ENCODE measurements around the gene FITM2. TPM values are rescaled to one million over a fixed set of nuclear protein-coding genes. Genes with fewer than 3 reads are reported as not detected.

FITM2 gene
- total and polyA plus RNA-seq, 2 donors (not counting 3 experiments of a cell fraction or from before 2014, with no cell fraction given) = 4.4 to 7.7 TPM

- no peak for TF ChIP-seq GATA2 (IDR thresholded peaks at IDR 0.05; ENCODE audit: insufficient read depth, insufficient read length, low read depth, low read length)
- TF ChIP-seq MAX (IDR thresholded peaks at IDR 0.05; ENCODE audit: insufficient read depth, insufficient read length) = no peak
- no peak for TF ChIP-seq CTCF (IDR thresholded peaks at IDR 0.05; ENCODE audit: extremely low read depth in 1 of 2, insufficient read depth in 1 of 2, low read depth in 1 of 2, low read length in 2 of 2)
- TF ChIP-seq JUN (IDR thresholded peaks at IDR 0.05; ENCODE audit: borderline replicate concordance, insufficient read depth, insufficient read length, low read depth) = no peak
- TF ChIP-seq MYC (IDR thresholded peaks at IDR 0.05; ENCODE audit: low read depth, low read length) = no peak
- no peak for TF ChIP-seq EZH2 (IDR thresholded peaks at IDR 0.05; ENCODE audit: borderline replicate concordance, low read depth, low read length, severe bottlenecking)
- TF ChIP-seq POLR2A (IDR thresholded peaks at IDR 0.05; ENCODE audit: low read depth, low read length) = no peak
- TF ChIP-seq POLR2AphosphoS5 (IDR thresholded peaks at IDR 0.05; ENCODE audit: insufficient read depth, low read depth, low read length) = no peak
- no peak for TF ChIP-seq FOS (IDR thresholded peaks at IDR 0.05; ENCODE audit: borderline replicate concordance, insufficient read depth, low read length)
- dilution Hi-C loops (cut with MboI; ENCODE audit: extremely low pct_ligation_motif_present, low sequenced_read_pairs) (no loop called here), intact Hi-C loops (cut with micrococcal nuclease) (no loop called here)
- H3K36me3 ChIP-seq (ENCODE audit: control insufficient read depth in 2 of 2, extremely low read depth in 1 of 2, insufficient read depth in 2 of 2, low read length in 2 of 2) = no peaks in the 10 kb centered on the region
- ChIA-PET CTCF (no interaction called here), POLR2A (no interaction called here)
- no peaks in the 10 kb centered on the region for H3K9me1 ChIP-seq (replicated peaks; ENCODE audit: control insufficient read depth, extremely low read depth, insufficient read depth, low read length)
- H3K4me1 ChIP-seq (ENCODE audit: control insufficient read depth, extremely low read depth, insufficient read depth, low read length) = no peaks in the 10 kb centered on the region
- no peaks in the 10 kb centered on the region for H3K27me3 ChIP-seq (ENCODE audit: control insufficient read depth in 2 of 2, insufficient read depth in 2 of 2, low read length in 2 of 2)
- H3K27ac ChIP-seq (ENCODE audit: insufficient read depth, low read depth, low read length) = no peak within 1 kb of the TSS
- BruUV-seq (replicated peaks) = no TSS peak
- H3K4me2 ChIP-seq (ENCODE audit: insufficient read depth, low read length) = no peak within 1 kb of the TSS
- H3K4me3 ChIP-seq (replicated peaks in 1 of 3; ENCODE audit: insufficient read depth in 1 of 3, low read depth in 1 of 3, low read length in 3 of 3) = no peak within 1 kb of the TSS
- no peak within 1 kb of the TSS for H3K9ac ChIP-seq (replicated peaks; ENCODE audit: extremely low read depth, insufficient read depth, low read length)
- no peaks in the 10 kb centered on the region for H4K20me1 ChIP-seq (replicated peaks; ENCODE audit: control insufficient read depth, extremely low read depth, insufficient read depth, low read length)
- H3K79me2 ChIP-seq (ENCODE audit: control insufficient read depth, insufficient read depth, low read length) = no peaks in the 10 kb centered on the region
- FAIRE-seq = no peak
- no peak within 1 kb of the TSS for H2AFZ ChIP-seq (ENCODE audit: low read depth, low read length)
- no peaks in the 10 kb centered on the region for H3K9me3 ChIP-seq (replicated peaks; ENCODE audit: control insufficient read depth, insufficient read depth, low read length)
- no peak for DNase-seq (ENCODE audit: low read depth, low spot score)
Observed at GRCh38 chr20:44355498-44356352, 44.7 kb upstream of the FITM2 start, which contains the start of gene HNF4A. Gene HNF4A, plus strand, starts transcription at chr20:44355699. Its CDS starts 106 bp downstream, at chr20:44355805.
